ENCODE results near the gene FBXO27.

Gene FBXO27

DNA sequence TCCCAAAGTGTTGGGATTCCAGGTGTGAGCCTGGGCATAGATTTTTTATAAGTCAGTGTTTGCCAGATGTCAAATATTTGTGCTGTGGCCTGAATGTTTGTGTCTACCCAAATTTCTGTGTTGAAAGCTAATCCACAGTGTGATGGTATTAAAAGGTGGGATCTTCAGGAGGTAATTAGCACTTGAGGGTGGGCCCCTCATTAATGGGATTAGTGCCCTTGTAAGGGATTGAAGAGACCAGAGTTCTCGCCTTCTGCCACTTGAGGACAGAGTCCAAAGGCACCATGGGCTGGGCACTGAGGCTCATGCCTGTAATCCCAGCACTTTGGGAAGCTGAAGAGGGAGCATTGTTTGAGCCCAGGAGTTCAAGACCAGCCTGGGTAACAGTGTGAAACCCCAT is 47.1 kb downstream of the FBXO27 start:
- no peak for DNase-seq

- DNase-seq = no peak
These were observed 51.6 kb downstream of the FBXO27 start for GRCh38 chr19:38980583-38981374.

DNA sequence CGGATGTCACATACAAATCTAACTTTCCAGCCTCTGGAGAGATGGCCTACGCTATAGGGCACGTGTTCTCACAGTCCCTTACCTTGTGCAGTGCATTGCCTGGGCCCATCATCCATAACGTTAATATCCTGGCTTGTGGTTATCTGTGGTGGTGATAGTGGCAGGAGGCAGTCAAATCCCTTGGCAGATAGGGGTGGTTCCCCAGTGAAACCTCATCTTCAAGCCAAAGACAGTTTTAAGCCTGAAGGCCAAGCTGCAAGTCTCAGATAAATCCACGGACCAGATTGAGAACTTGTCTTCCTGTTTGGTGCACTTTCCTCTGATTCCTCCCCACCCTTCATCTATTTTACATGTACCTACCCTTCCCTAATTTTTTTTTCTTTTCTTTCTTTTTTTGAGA is 52.5 kb downstream of the FBXO27 start:
- peak; percentile 63 for DNase-seq

GRCh38 chr19:38978326-38978689 is 54.0 kb downstream of the FBXO27 start:
- no peak for DNase-seq

DNA sequence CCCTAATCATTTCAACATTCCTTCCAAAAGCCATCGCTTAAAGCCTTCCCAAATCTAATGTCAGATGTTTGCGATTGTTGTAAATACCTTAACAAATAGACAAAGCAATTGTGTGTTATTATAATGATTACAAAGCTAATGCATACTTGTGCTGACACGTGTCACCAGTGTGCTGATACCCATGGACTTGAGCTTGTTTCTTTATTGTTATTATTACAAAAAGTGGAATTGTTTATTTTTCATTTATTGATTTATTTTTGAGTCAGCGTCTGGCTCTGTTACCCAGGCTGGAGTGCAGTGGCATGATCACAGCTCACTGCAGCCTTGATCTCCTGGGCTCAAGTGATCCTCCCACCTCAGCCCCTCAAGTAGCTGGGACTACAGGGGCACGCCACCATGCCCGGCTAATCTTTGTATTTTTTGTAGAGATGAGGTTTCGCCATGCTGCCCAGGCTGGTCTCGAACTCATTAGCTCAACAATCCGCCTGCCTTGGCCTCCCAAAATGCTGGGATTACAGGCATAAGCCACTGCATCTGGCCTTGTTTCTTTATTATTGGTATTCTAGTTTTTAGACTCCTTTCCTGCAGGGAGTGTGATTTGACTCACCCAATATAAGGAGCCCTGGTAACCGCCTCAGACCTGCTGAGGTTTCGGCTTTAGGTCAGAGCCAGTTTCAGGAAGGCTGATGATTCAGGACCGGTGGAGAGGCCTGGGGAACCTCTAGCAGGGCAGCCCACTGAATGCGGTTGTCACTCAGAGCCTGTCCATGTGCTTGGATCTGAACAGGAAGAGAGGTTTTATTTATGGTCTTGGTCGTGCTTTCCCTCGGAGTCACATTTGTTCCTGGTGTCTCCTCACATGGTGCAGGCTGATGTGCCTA is 54.7 kb downstream of the FBXO27 start:
- no peak for DNase-seq

- DNase-seq = no peak
These were observed 56.5 kb downstream of the FBXO27 start for GRCh38 chr19:38975861-38976271.

DNA sequence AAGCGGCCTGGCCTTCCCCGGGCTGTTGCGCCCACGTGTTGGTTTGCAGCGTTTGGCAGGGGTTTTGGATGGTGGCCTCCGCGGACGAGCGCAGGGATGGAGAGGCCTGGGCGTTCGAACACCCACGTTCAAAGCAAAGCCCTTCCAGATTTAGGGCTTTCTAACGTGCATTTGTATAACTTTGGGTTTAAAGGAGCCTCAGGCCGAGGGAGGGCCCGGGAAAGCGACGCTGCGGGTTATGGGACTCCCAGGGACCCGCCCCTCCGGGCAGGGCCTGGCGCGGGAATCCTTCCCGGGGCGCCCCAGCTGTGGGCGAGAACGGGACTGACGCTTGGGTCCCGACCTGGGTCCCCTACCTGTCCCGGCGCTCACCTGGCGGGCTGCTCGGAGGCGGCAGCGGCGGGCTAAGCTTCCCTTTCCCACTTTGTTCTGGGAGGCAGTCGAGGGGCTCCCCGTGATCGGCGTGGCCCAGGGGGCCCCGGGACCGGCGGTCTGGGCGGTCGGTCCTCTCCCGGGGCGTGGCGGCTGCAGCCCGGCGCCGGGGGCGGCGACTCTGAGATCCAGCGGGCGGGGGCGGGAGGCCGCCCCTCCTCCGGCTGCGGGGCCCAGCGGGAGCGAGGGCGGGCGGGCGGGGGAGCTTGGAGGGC is 57.0 kb downstream of the FBXO27 start, which contains the start of gene FBXO17:
Gene FBXO17 (minus strand): TSS at position 529 of the 647 bp plus-strand sequence. CDS start 25,423 bp downstream, outside the sequence.
- DNase-seq = no peak

DNA sequence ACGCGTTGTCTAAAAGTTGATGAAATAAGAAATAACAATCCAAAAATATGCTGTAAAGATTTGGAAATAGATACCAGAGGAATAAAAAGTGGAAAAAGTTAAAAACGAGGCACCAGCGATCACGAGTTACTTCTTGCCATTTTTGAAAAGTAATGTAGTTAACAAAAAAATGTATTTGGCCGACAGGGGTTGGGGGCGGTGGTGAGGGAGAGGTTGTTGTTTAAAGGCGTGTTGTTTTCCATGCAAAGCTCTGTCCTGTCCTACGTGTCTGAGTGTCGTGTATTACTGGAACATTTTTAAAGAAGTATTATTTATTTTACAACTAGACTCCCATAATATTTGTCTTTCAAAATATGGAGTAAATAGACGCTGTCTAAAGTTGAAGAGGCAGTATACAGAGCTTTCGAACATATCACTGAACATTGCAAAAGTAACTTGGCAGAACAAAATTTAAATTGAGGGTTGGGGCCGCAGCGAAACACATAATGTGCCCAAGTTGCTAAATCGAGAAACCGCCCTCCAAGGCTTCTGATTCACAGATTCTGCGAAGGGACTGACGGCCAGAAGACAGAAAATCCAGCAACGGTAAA is 57.6 kb downstream of the FBXO27 start:
- DNase-seq = no peak

Measured in hematopoietic multipotent progenitor cell treated with erythropoietin and hydrocortisone succinate and interleukin-3 and kit ligand, for 4 days (in vitro differentiated cells).